OCI-LY3 (cell line): ENCODE measurements around the gene PRDM5.

ENCODE experiments used
- CTCF ChIP-seq: fragments of 200-600, 300-600 bp; sonication (generic); IDR thresholded peaks from 2 replicates; pipeline ENCODE4 v1.5.1; 2014; ENCODE audit warnings: antibody characterized with exemption, low read length, low read depth
- EZH2phosphoT487 ChIP-seq: fragments of 200-600 bp; shearing (Covaris generic); IDR thresholded peaks from 2 replicates; pipeline ENCODE4 v1.6.1; 2018; ENCODE audit warnings: antibody characterized with exemption, mixed run types, low read depth

GRCh38 chr4:120927801-120928409, 5.4 kb upstream of the PRDM5 start:
- TF ChIP-seq CTCF (no peak), EZH2phosphoT487 (no peak)
